ENCODE results near the gene HSPA12A. TPM values are rescaled to one million over a fixed set of nuclear protein-coding genes. Genes with fewer than 3 reads are reported as not detected.

The HSPA12A gene
- total and polyA plus RNA-seq, 9 of the 15 experiments (the other 6 are each of a cell fraction or from before 2014, with no cell fraction given) = 0.01 to 0.18 (median 0.04) TPM; not detected in 4

DNA sequence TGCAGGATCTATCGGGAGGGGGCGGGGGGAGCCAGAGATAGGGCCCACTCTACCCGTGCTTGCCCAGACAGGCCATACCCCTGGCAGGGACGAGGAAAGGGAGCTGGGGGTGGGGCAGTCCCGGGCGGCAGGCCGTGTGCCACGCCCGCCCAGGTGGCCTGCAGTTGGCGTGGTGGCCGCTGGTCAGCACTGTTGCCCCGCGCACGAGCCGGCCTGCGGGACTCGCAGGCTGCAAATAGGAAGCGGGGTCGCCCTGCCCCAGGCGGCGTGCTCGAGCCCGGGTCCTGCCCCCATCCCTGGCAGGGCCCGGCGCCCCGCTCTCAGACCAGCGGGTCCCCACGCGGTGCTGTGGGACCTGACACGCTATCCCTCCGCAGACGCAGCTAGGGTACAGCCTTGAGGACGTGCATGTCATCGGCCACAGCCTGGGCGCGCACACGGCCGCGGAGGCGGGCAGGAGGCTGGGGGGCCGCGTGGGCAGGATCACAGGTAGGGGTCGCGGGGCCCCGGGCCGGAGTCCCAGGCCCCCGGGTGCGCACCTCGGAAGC lies 114.9 kb downstream of the HSPA12A start:
- WGBS (ENCODE audit: insufficient coverage, low coverage, missing lambda C conversion rate) = 0% methylated on average over 12 of the region's 49 CpGs
- in situ Hi-C loops (cut with MboI) (no loop called here), intact Hi-C loops (cut with micrococcal nuclease) (no loop called here)
- no peak overlapping the region for H3K4me3 ChIP-seq
- H3K9ac ChIP-seq (ENCODE audit: insufficient read depth in 1 of 2, low read depth in 2 of 2, low read length in 2 of 2) = no peak overlapping the region
- H3K4me2 ChIP-seq (ENCODE audit: insufficient read depth, low read length) = no peak overlapping the region
- no peaks in the 10 kb centered on the region for H3K9me1 ChIP-seq (ENCODE audit: control insufficient read depth, insufficient read depth, low read length)
- CTCF ChIA-PET (ENCODE audit: low intra/inter-chr PET ratio) = no interaction called here
- no TSS peak for BruUV-seq (replicated peaks)
- H3K27ac ChIP-seq (ENCODE audit: extremely low read depth, low read depth, low read length) = no peak overlapping the region
- peaks cover 0 to 6% of the 10 kb centered on the region in 2 experiments; a peak in 1 of 5 replicates for H3K4me1 ChIP-seq (replicated peaks in 1 of 2; ENCODE audit: control insufficient read depth in 2 of 2, insufficient read depth in 2 of 2, low read length in 2 of 2)
- no peak overlapping the region for H2AFZ ChIP-seq (ENCODE audit: low read depth, low read length)
- H3K36me3 ChIP-seq (ENCODE audit: control insufficient read depth, insufficient read depth, low read length) = no peaks in the 10 kb centered on the region
- FAIRE-seq (no peak), DNase-seq (ENCODE audit: extremely low read depth in 1 of 4, low spot score in 3 of 4) (peak; percentile 3 to 22 (median 16)), ATAC-seq (peak; percentile 86)
- no peaks in the 10 kb centered on the region for H3K79me2 ChIP-seq (ENCODE audit: control insufficient read depth, insufficient read depth, low read length)
- no peaks in the 10 kb centered on the region for H4K20me1 ChIP-seq (replicated peaks; ENCODE audit: control insufficient read depth, insufficient read depth, low read length)
- H3K9me3 ChIP-seq (replicated peaks; ENCODE audit: control insufficient read depth, insufficient read depth, low read depth, low read length) = no peaks in the 10 kb centered on the region
- peaks cover 0 to 8% of the 10 kb centered on the region in 2 experiments; a peak in 2 of 5 replicates for H3K27me3 ChIP-seq (ENCODE audit: control insufficient read depth in 2 of 2, insufficient read depth in 2 of 2, low read length in 2 of 2)
- TF ChIP-seq ZNF586 (CRISPR knock-in tag; conservative IDR thresholded peaks at IDR 0.05) (no peak), CSDE1 (IDR thresholded peaks at IDR 0.05) (no peak), RBM34 (IDR thresholded peaks at IDR 0.05; ENCODE audit: borderline replicate concordance, insufficient read depth, low read length) (no peak), FOXA3 (CRISPR knock-in tag; conservative IDR thresholded peaks at IDR 0.05 in 1 of 2, IDR thresholded peaks at IDR 0.05 in 1 of 2) (no peak)
- TF ChIP-seq, protein P1, sequence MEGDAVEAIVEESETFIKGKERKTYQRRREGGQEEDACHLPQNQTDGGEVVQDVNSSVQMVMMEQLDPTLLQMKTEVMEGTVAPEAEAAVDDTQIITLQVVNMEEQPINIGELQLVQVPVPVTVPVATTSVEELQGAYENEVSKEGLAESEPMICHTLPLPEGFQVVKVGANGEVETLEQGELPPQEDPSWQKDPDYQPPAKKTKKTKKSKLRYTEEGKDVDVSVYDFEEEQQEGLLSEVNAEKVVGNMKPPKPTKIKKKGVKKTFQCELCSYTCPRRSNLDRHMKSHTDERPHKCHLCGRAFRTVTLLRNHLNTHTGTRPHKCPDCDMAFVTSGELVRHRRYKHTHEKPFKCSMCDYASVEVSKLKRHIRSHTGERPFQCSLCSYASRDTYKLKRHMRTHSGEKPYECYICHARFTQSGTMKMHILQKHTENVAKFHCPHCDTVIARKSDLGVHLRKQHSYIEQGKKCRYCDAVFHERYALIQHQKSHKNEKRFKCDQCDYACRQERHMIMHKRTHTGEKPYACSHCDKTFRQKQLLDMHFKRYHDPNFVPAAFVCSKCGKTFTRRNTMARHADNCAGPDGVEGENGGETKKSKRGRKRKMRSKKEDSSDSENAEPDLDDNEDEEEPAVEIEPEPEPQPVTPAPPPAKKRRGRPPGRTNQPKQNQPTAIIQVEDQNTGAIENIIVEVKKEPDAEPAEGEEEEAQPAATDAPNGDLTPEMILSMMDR (IDR thresholded peaks at IDR 0.05 in 2 of 3, conservative IDR thresholded peaks at IDR 0.05 in 1 of 3; ENCODE audit: insufficient read depth in 2 of 3, low read depth in 1 of 3, low read length in 3 of 3) = peak; percentile 12 to 52 (median 34); a peak in 4 of 6 replicates
- TF ChIP-seq, protein P2, sequence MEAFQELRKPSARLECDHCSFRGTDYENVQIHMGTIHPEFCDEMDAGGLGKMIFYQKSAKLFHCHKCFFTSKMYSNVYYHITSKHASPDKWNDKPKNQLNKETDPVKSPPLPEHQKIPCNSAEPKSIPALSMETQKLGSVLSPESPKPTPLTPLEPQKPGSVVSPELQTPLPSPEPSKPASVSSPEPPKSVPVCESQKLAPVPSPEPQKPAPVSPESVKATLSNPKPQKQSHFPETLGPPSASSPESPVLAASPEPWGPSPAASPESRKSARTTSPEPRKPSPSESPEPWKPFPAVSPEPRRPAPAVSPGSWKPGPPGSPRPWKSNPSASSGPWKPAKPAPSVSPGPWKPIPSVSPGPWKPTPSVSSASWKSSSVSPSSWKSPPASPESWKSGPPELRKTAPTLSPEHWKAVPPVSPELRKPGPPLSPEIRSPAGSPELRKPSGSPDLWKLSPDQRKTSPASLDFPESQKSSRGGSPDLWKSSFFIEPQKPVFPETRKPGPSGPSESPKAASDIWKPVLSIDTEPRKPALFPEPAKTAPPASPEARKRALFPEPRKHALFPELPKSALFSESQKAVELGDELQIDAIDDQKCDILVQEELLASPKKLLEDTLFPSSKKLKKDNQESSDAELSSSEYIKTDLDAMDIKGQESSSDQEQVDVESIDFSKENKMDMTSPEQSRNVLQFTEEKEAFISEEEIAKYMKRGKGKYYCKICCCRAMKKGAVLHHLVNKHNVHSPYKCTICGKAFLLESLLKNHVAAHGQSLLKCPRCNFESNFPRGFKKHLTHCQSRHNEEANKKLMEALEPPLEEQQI (IDR thresholded peaks at IDR 0.05) = no peak
- POLR2A ChIA-PET = interaction anchor here (0.5 to 0.6 kb wide), 2 partner anchors 31 to 161 kb away, joined by 3 read pairs; no protein-coding TSS in a partner anchor

Measured in K562 (cell line).